OCI-LY1 (cell line): ENCODE data around the gene DNTT.

Source experiments
- H2AFZ ChIP-seq: fragments of 200-600 bp; sonication (generic), shearing (Covaris generic); 2 replicates; pipeline ENCODE4 v1.6.0; 2014; ENCODE audit warnings: antibody characterized with exemption, mild to moderate bottlenecking, low read length
- H3F3A ChIP-seq: fragments of 200-600 bp; sonication (generic), shearing (Covaris generic); 2 replicates; pipeline ENCODE4 v1.6.0; 2014; ENCODE audit warnings: mild to moderate bottlenecking, antibody characterized with exemption, low read length, moderate library complexity; ENCODE audit not compliant: insufficient read depth
- H3K27ac ChIP-seq: fragments of 200-600 bp; sonication (generic); 2 replicates; pipeline ENCODE4 v1.5.1; 2014; ENCODE audit warnings: low read length, mixed run types, mild to moderate bottlenecking, low read depth; ENCODE audit not compliant: poor library complexity, severe bottlenecking
- H3K27me3 ChIP-seq: fragments of 200-600 bp; sonication (generic); 2 replicates; pipeline ENCODE4 v1.6.0; 2014; ENCODE audit warnings: antibody characterized with exemption, mild to moderate bottlenecking, low read length, moderate library complexity; ENCODE audit not compliant: insufficient read depth
- H3K36me3 ChIP-seq: fragments of 200-600 bp; sonication (generic); 2 replicates; pipeline ENCODE4 v1.6.1; 2014; ENCODE audit warnings: mild to moderate bottlenecking, antibody characterized with exemption, low read length, moderate library complexity, mixed read lengths; ENCODE audit not compliant: insufficient read depth
- H3K4me1 ChIP-seq: fragments of 200-600 bp; sonication (generic); 2 replicates; pipeline ENCODE4 v1.5.1; 2014; ENCODE audit warnings: mild to moderate bottlenecking, low read length, moderate library complexity; ENCODE audit not compliant: insufficient read depth, severe bottlenecking
- H3K4me2 ChIP-seq: fragments of 200-600 bp; sonication (generic), shearing (Covaris generic); 2 replicates; pipeline ENCODE4 v1.6.1; 2014; ENCODE audit warnings: low read length
- H3K4me3 ChIP-seq: fragments of 200-600 bp; sonication (generic); 2 replicates; pipeline ENCODE4 v1.5.1; 2014; ENCODE audit warnings: low read length, low read depth, mild to moderate bottlenecking, mixed read lengths; ENCODE audit not compliant: poor library complexity, severe bottlenecking
- H3K79me2 ChIP-seq: fragments of 200-600 bp; shearing (Covaris generic); 2 replicates; pipeline ENCODE4 v1.6.1; 2016; ENCODE audit warnings: mixed run types, low read length, mixed read lengths; ENCODE audit not compliant: insufficient read depth
- H3K9ac ChIP-seq: fragments of 200-600 bp; sonication (generic), shearing (Covaris generic); 2 replicates; pipeline ENCODE4 v1.6.1; 2014; ENCODE audit warnings: mild to moderate bottlenecking, low read length, mixed read lengths
- H3K9me2 ChIP-seq: fragments of 200-600 bp; sonication (generic), shearing (Covaris generic); 2 replicates; pipeline ENCODE4 v1.6.1; 2014; ENCODE audit warnings: low read depth, mild to moderate bottlenecking, low read length, mixed read lengths
- H3K9me3 ChIP-seq: fragments of 200-600 bp; shearing (Covaris generic); 2 replicates; pipeline ENCODE4 v1.6.1; 2014; ENCODE audit warnings: low read length, mixed read lengths
- H4K20me1 ChIP-seq: fragments of 200-600 bp; sonication (generic), shearing (Covaris generic); 2 replicates; pipeline ENCODE4 v1.6.0; 2016; ENCODE audit warnings: mild to moderate bottlenecking, low read length; ENCODE audit not compliant: insufficient read depth
- CTCF ChIP-seq: fragments of 200-600 bp; sonication (generic), shearing (Covaris generic); IDR thresholded peaks from 2 replicates; pipeline ENCODE4 v1.5.1; 2017; ENCODE audit warnings: mild to moderate bottlenecking, antibody characterized with exemption, low read length, moderate library complexity, mixed read lengths
- EZH2 ChIP-seq: fragments of 200-600 bp; sonication (generic), shearing (Covaris generic); IDR thresholded peaks from 2 replicates; pipeline ENCODE4 v1.8.0; 2017; ENCODE audit warnings: borderline replicate concordance, mixed run types, mild to moderate bottlenecking, antibody characterized with exemption, low read length, moderate library complexity, mixed read lengths

Gene DNTT

GRCh38 chr10:96387601-96388000 lies 83.4 kb downstream of the DNTT start:
- Histone ChIP-seq H3K4me3 (no peak overlapping the region), H2AFZ (no peak overlapping the region), H3K9ac (no peak overlapping the region), H3F3A (no peaks in the 10 kb centered on the region), H4K20me1 (no peaks in the 10 kb centered on the region), H3K4me2 (no peak overlapping the region), H3K79me2 (no peaks in the 10 kb centered on the region), H3K36me3 (no peaks in the 10 kb centered on the region), H3K27me3 (no peaks in the 10 kb centered on the region), H3K27ac (no peak overlapping the region), H3K4me1 (no peaks in the 10 kb centered on the region), H3K9me3 (no peaks in the 10 kb centered on the region), H3K9me2 (no peaks in the 10 kb centered on the region)
- TF ChIP-seq EZH2 (no peak), CTCF (no peak)
